Uterus (tissue), 2 donors: ENCODE results near the gene ADCY4.

ENCODE experiments used
- POLR2A ChIP-seq, 2 donors: fragments of 450-650 bp; IDR thresholded peaks; one replicate each; pipeline ENCODE4 v1.6.1; 2016; ENCODE audit warnings: antibody characterized with exemption in 2 of 2, mild to moderate bottlenecking in 1 of 2, moderate library complexity in 1 of 2
- TF ChIP-seq, protein P1 (sequence below), 4 experiments: fragments of 200-600 bp in 2 of 4; fragments of 450-650 bp in 2 of 4; sonication (generic) in 2 of 4; IDR thresholded peaks; one replicate each; pipeline ENCODE4 v1.5.1; 2016 to 2019; ENCODE audit warnings: antibody characterized with exemption in 4 of 4, mild to moderate bottlenecking in 2 of 4, moderate library complexity in 1 of 4

DNA sequence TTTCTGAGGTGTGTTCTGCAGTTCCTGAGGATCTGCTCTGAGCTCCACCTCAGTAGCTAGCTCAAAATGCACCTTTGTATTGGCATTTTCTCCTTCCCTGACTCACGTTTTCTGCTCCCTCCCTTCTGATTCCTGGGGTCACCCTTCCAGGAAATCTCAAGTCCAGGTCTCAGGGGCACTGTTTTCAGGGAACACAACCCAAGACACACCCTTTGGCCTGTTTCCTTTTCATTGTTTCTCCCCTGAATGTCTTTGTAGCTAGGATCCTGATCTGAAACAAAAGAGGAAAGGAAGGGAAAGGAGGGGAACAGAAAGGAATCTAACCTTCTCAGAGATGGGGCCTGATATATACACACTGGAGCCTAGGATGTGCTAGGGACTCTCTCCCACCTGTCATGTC lies 12.3 kb upstream of the ADCY4 start:
- TF ChIP-seq, protein P1, sequence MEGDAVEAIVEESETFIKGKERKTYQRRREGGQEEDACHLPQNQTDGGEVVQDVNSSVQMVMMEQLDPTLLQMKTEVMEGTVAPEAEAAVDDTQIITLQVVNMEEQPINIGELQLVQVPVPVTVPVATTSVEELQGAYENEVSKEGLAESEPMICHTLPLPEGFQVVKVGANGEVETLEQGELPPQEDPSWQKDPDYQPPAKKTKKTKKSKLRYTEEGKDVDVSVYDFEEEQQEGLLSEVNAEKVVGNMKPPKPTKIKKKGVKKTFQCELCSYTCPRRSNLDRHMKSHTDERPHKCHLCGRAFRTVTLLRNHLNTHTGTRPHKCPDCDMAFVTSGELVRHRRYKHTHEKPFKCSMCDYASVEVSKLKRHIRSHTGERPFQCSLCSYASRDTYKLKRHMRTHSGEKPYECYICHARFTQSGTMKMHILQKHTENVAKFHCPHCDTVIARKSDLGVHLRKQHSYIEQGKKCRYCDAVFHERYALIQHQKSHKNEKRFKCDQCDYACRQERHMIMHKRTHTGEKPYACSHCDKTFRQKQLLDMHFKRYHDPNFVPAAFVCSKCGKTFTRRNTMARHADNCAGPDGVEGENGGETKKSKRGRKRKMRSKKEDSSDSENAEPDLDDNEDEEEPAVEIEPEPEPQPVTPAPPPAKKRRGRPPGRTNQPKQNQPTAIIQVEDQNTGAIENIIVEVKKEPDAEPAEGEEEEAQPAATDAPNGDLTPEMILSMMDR (IDR thresholded peaks at IDR 0.05), result no peak
- no peak for TF ChIP-seq POLR2A (IDR thresholded peaks at IDR 0.05)
